Neural crest cell (in vitro differentiated cells): ENCODE data around the gene SNX14. TPM values are rescaled to one million over a fixed set of nuclear protein-coding genes. Genes with fewer than 3 reads are reported as not detected.

Experiments used
- DNase-seq: peaks from one replicate; pipeline ENCODE4 v3.0.0; 2021; ENCODE audit warnings: low read depth, mixed read lengths, low spot score
- H3K27ac Mint-ChIP-seq: one replicate; pipeline ENCODE4 v1.8.0; 2021; ENCODE audit warnings: mild to moderate bottlenecking, mixed read lengths; ENCODE audit not compliant: unreplicated experiment
- H3K27me3 Mint-ChIP-seq: 2 replicates; pipeline ENCODE4 v1.8.0; 2021; ENCODE audit warnings: low read depth, mild to moderate bottlenecking, mixed read lengths
- H3K36me3 Mint-ChIP-seq: 2 replicates; pipeline ENCODE4 v1.8.0; 2021; ENCODE audit warnings: low read depth, mild to moderate bottlenecking, mixed read lengths
- H3K4me1 Mint-ChIP-seq: 2 replicates; pipeline ENCODE4 v1.8.0; 2021; ENCODE audit warnings: mixed read lengths
- H3K4me3 Mint-ChIP-seq: one replicate; pipeline ENCODE4 v1.8.0; 2021; ENCODE audit warnings: mild to moderate bottlenecking, mixed read lengths
- H3K9me3 Mint-ChIP-seq: 2 replicates; pipeline ENCODE4 v1.8.0; 2021; ENCODE audit warnings: mixed read lengths
- CTCF ChIP-seq: fragments of 200-600 bp; sonication (generic); conservative IDR thresholded peaks from 2 replicates; pipeline ENCODE4 v1.5.0; 2021; ENCODE audit warnings: antibody characterized with exemption, mild to moderate bottlenecking
- total RNA-seq: library from RNA; stranded (reverse); gene quantifications from 2 replicates; pipeline ENCODE4 v1.2.1, GENCODE V29; 2021

Gene SNX14
- total RNA-seq, 1 donor from 2014 or later: 56.4 TPM

- Mint-ChIP-seq H3K4me3 (no peak overlapping the region), H3K9me3 (no peaks in the 10 kb centered on the region), H3K27me3 (peaks cover 26% of the 10 kb centered on the region), H3K4me1 (peaks cover 7% of the 10 kb centered on the region), H3K36me3 (no peaks in the 10 kb centered on the region), H3K27ac (no peak overlapping the region)
- DNase-seq: no peak
- TF ChIP-seq CTCF: no peak
These were observed 132.5 kb downstream of the SNX14 start for GRCh38 chr6:85460921-85461797.

- no peak for DNase-seq
- Mint-ChIP-seq H3K27ac (no peak overlapping the region), H3K4me3 (no peak overlapping the region), H3K36me3 (no peaks in the 10 kb centered on the region), H3K4me1 (peaks cover 7% of the 10 kb centered on the region), H3K27me3 (peaks cover 33% of the 10 kb centered on the region), H3K9me3 (no peaks in the 10 kb centered on the region)
- no peak for TF ChIP-seq CTCF
These were observed 133.3 kb downstream of the SNX14 start for GRCh38 chr6:85460154-85460920.

- no peak overlapping the region for H3K27ac Mint-ChIP-seq
These were observed 134.3 kb downstream of the SNX14 start for GRCh38 chr6:85459224-85459901.

GRCh38 chr6:85458782-85459181 lies 134.9 kb downstream of the SNX14 start:
- H3K4me1 Mint-ChIP-seq: peaks cover 7% of the 10 kb centered on the region
- H3K36me3 Mint-ChIP-seq: no peaks in the 10 kb centered on the region
- peaks cover 49% of the 10 kb centered on the region for H3K27me3 Mint-ChIP-seq
- H3K4me3 Mint-ChIP-seq: no peak overlapping the region
- H3K9me3 Mint-ChIP-seq: no peaks in the 10 kb centered on the region
- TF ChIP-seq CTCF: no peak
- H3K27ac Mint-ChIP-seq: no peak overlapping the region
- DNase-seq: no peak

More at GRCh38 chr6:85459224-85459901, 134.3 kb downstream of the SNX14 start:
- H3K4me3 Mint-ChIP-seq: no peak overlapping the region
- H3K4me1 Mint-ChIP-seq: peaks cover 7% of the 10 kb centered on the region
- DNase-seq: no peak
- H3K9me3 Mint-ChIP-seq: no peaks in the 10 kb centered on the region
- peaks cover 43% of the 10 kb centered on the region for H3K27me3 Mint-ChIP-seq
- TF ChIP-seq CTCF: no peak
- H3K36me3 Mint-ChIP-seq: no peaks in the 10 kb centered on the region

- H3K9me3 Mint-ChIP-seq: no peaks in the 10 kb centered on the region
- H3K27me3 Mint-ChIP-seq: peaks cover 55% of the 10 kb centered on the region
- H3K4me3 Mint-ChIP-seq: no peak overlapping the region
- DNase-seq: no peak
- H3K4me1 Mint-ChIP-seq: peaks cover 7% of the 10 kb centered on the region
- TF ChIP-seq CTCF: no peak
- H3K36me3 Mint-ChIP-seq: no peaks in the 10 kb centered on the region
- no peak overlapping the region for H3K27ac Mint-ChIP-seq
These were observed 135.5 kb downstream of the SNX14 start for GRCh38 chr6:85458184-85458583.
